K562 (cell line): ENCODE results near the gene TMEM205. TPM values are rescaled to one million over a fixed set of nuclear protein-coding genes. Genes with fewer than 3 reads are reported as not detected.

Experiments
- FOSL1 ChIP-seq: fragments of 200-800 bp; sonication (Bioruptor generic); conservative IDR thresholded peaks from 2 replicates; pipeline ENCODE4 v1.6.1; 2016; ENCODE audit warnings: missing genetic modification characterization, missing compliant biosample characterization
- FOXK2 ChIP-seq, 2 experiments: fragments of 450-650 bp; IDR thresholded peaks in 1 of 2; conservative IDR thresholded peaks in 1 of 2; 2 replicates each; pipeline ENCODE4 v1.6.1; 2016; ENCODE audit warnings: low read depth in 2 of 2, mild to moderate bottlenecking in 1 of 2
- GABPA ChIP-seq: fragments of 200-800 bp; sonication (Bioruptor generic); conservative IDR thresholded peaks from 2 replicates; pipeline ENCODE4 v1.6.1; 2016; ENCODE audit warnings: low read depth, missing genetic modification characterization, missing compliant biosample characterization
- KAT8 ChIP-seq: fragments of 450-650 bp; IDR thresholded peaks from 2 replicates; pipeline ENCODE4 v1.6.1; 2016; ENCODE audit warnings: low read depth, mild to moderate bottlenecking
- MEIS2 ChIP-seq: fragments of 450-650 bp; IDR thresholded peaks from 2 replicates; pipeline ENCODE4 v1.6.1; 2014; ENCODE audit warnings: mild to moderate bottlenecking; ENCODE audit not compliant: partially characterized antibody
- NCOA4 ChIP-seq: fragments of 450-650 bp; IDR thresholded peaks from 2 replicates; pipeline ENCODE4 v1.6.1; 2018; ENCODE audit warnings: mild to moderate bottlenecking; ENCODE audit not compliant: partially characterized antibody
- PML ChIP-seq: IDR thresholded peaks from 2 replicates; pipeline ENCODE4 v1.6.1; 2012; ENCODE audit warnings: low read length, inconsistent platforms
- RBM17 ChIP-seq: fragments of 200-400 bp; formaldehyde crosslinking; IDR thresholded peaks from 2 replicates; pipeline ENCODE4 v1.6.1; 2017; ENCODE audit warnings: low read depth, mild to moderate bottlenecking, low read length, borderline replicate concordance
- SIRT6 ChIP-seq: IDR thresholded peaks from one replicate; pipeline ENCODE4 v1.6.1; 2012; ENCODE audit warnings: low read depth, mild to moderate bottlenecking, control low read depth, inconsistent platforms, low read length, moderate library complexity
- SMC3 ChIP-seq: conservative IDR thresholded peaks from 2 replicates; pipeline ENCODE4 v1.6.1; 2011; ENCODE audit warnings: low read depth, low read length, improper control_type of control experiment; ENCODE audit not compliant: insufficient read depth
- TRIM28 ChIP-seq: fragments of 450-650 bp; IDR thresholded peaks from 2 replicates; pipeline ENCODE4 v1.6.1; 2017
- ZNF311 ChIP-seq: fragments of 250-450 bp; sonication (Bioruptor Pico); IDR thresholded peaks from 2 replicates; pipeline ENCODE4 v1.4.0; 2020; ENCODE audit warnings: mild to moderate bottlenecking, moderate library complexity
- ZNF431 ChIP-seq: sonication (generic); formaldehyde crosslinking; IDR thresholded peaks from 2 replicates; pipeline ENCODE4 v1.8.0; 2022; ENCODE audit warnings: mild to moderate bottlenecking, missing genetic modification reagents
- polyA plus RNA-seq, 8 experiments: library from polyadenylated mRNA; depleted of rRNA in 4 of 8; stranded (reverse) in 5 of 8; unstranded in 3 of 8; fragments of >200 nt; fragmentation: Nextera tagmentation in 2 of 8; fragmentation: Illumina TruSeq in 1 of 8; extraction: Ambion mirVana in 2 of 8; extraction: Trizol in 1 of 8; gene quantifications; 2 replicates each; pipeline versions ENCODE4 v1.2.1 to v1.2.3, GENCODE V29; 2011 to 2014; ENCODE audit warnings: inconsistent platforms in 1 of 8, missing spikeins in 1 of 8
- total RNA-seq, 7 experiments: library from RNA; depleted of rRNA in 6 of 7; stranded (reverse); fragments of >200 nt in 6 of 7; fragmentation: Illumina TruSeq in 2 of 7; extraction: Trizol in 2 of 7; gene quantifications; 2 replicates each; pipeline versions ENCODE4 v1.2.1 to v1.2.3, GENCODE V29; 2011 to 2021; ENCODE audit warnings: low replicate concordance in 1 of 7

The TMEM205 gene
- total and polyA plus RNA-seq, 9 of the 15 experiments (the other 6 are each of a cell fraction or from before 2014, with no cell fraction given): 21.3 to 81.5 (median 44.1) TPM

DNA sequence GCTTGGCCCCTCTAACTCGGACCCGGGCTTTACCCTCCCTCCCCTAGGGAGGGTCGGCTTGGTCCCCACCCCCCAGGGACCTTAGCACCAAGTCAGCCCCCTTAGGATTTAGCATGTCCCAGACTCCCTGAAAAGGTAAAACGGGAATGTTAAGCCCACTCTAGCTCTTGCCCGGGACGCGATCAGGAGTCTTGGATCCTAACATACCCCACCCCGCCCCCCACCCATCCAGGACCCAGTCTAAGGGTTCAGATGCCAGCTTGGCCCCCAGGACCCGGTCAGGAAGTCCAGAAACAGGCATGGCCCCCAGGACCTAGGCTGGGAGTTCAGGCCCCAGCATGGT, 37.6 kb upstream of the TMEM205 start (continued):
- TF ChIP-seq SIRT6 (no peak), PML (no peak), NCOA4 (no peak), FOXK2 (conservative IDR thresholded peaks at IDR 0.05 in 1 of 2, IDR thresholded peaks at IDR 0.05 in 1 of 2; ENCODE audit: low read depth in 2 of 2) (0 out of 4 replicates have a peak, but pooled peaks of 1 of the 2 experiments have one; percentile 14), TRIM28 (no peak), RBM17 (no peak), MEIS2 (no peak), ZNF431 (CRISPR knock-in tag) (0 out of 2 replicates have a peak, but pooled peaks have one; percentile 50), GABPA (tag) (no peak), ZNF311 (CRISPR knock-in tag) (no peak), SMC3 (no peak), FOSL1 (tag) (no peak), KAT8 (no peak)
